B cell (primary cell): Measurements from ENCODE around the gene STX18. TPM values are rescaled to one million over a fixed set of nuclear protein-coding genes. Genes with fewer than 3 reads are reported as not detected.

Experiments used
- ATAC-seq: fragments of 200-7000 bp; cut with Tn5 transposase; one replicate; pipeline ENCODE4 v1.10.0; 2021; ENCODE audit warnings: low read depth, mild to moderate bottlenecking, moderate number of reproducible peaks, moderate library complexity
- CTCF ChIA-PET: fragments of 350-600 bp; sonication (Branson Sonifier 250); formaldehyde crosslinking; loops from one replicate; lab custom pipeline; 2021; ENCODE audit warnings: antibody characterized with exemption, inconsistent platforms; lab: Charles Lee
- POLR2A ChIA-PET: fragments of 350-600 bp; sonication (Branson Sonifier 250); formaldehyde crosslinking; loops from one replicate; lab custom pipeline; 2021; ENCODE audit warnings: antibody characterized with exemption; lab: Charles Lee
- DNase-seq: peaks from one replicate; pipeline ENCODE4 v3.0.0; 2013
- H2AFZ ChIP-seq: 2 replicates; pipeline ENCODE4 v1.6.1; 2012; ENCODE audit warnings: mild to moderate bottlenecking, low read depth, low read length; ENCODE audit not compliant: insufficient read depth, poor library complexity, severe bottlenecking
- H3K27ac ChIP-seq, 2 donors: 1 replicate in 1 of 2; 2 replicates in 1 of 2; pipeline ENCODE4 v1.5.1; 2012 to 2013; ENCODE audit warnings: low read length in 2 of 2, mild to moderate bottlenecking in 2 of 2, moderate library complexity in 1 of 2
- H3K27me3 ChIP-seq, 4 experiments: fragments of 200-600 bp in 1 of 4; sonication (generic) in 1 of 4; replicated peaks in 1 of 4; 1 replicate in 2 of 4; 2 replicates in 2 of 4; pipeline versions ENCODE4 v1.6.1 to v1.7.0; 2013 to 2016; ENCODE audit warnings: low read length in 3 of 4, mild to moderate bottlenecking in 2 of 4, mixed read lengths in 1 of 4, moderate library complexity in 1 of 4; ENCODE audit not compliant: insufficient read depth in 4 of 4, control insufficient read depth in 3 of 4; ENCODE audit errors: control extremely low read depth in 1 of 4
- H3K36me3 ChIP-seq, 2 experiments: replicated peaks in 1 of 2; 1 replicate in 1 of 2; 2 replicates in 1 of 2; pipeline versions ENCODE4 v1.6.1 to v1.7.1; 2013; ENCODE audit warnings: low read length in 1 of 2; ENCODE audit not compliant: insufficient read depth in 2 of 2, control insufficient read depth in 1 of 2; ENCODE audit errors: control extremely low read depth in 1 of 2, extremely low read depth in 1 of 2
- H3K4me1 ChIP-seq, 2 donors: fragments of 200-600 bp in 1 of 2; sonication (generic) in 1 of 2; 1 replicate in 1 of 2; 2 replicates in 1 of 2; pipeline versions ENCODE4 v1.5.1 to v1.6.1; 2013 to 2017; ENCODE audit warnings: low read length in 2 of 2; ENCODE audit not compliant: control insufficient read depth in 2 of 2, insufficient read depth in 2 of 2
- H3K4me2 ChIP-seq: replicated peaks from 2 replicates; pipeline ENCODE3; 2012; ENCODE audit warnings: mild to moderate bottlenecking, low read depth, low read length; ENCODE audit not compliant: poor library complexity, severe bottlenecking
- H3K4me3 ChIP-seq, 5 experiments: fragments of 200-600 bp in 1 of 5; sonication (generic) in 1 of 5; 1 replicate in 3 of 5; 2 replicates in 2 of 5; pipeline versions ENCODE4 v1.5.1 to v1.7.0; 2011 to 2016; ENCODE audit warnings: low read length in 4 of 5, mild to moderate bottlenecking in 4 of 5, low read depth in 2 of 5, control low read depth in 1 of 5, moderate library complexity in 1 of 5; ENCODE audit not compliant: insufficient read depth in 1 of 5; ENCODE audit errors: control extremely low read depth in 1 of 5, extremely low read depth in 1 of 5
- H3K79me2 ChIP-seq: fragments of 200-600 bp; sonication (generic); one replicate; pipeline ENCODE4 v1.6.0; 2016; ENCODE audit warnings: low read length; ENCODE audit not compliant: control insufficient read depth, insufficient read depth
- H3K9ac ChIP-seq: fragments of 200-600 bp; sonication (generic); 2 replicates; pipeline ENCODE4 v1.6.1; 2017; ENCODE audit warnings: mild to moderate bottlenecking, low read length, moderate library complexity
- H3K9me3 ChIP-seq, 3 donors: one replicate each; pipeline versions ENCODE4 v1.6.1 to v1.7.1; 2013; ENCODE audit warnings: low read length in 2 of 3; ENCODE audit not compliant: control insufficient read depth in 2 of 3, insufficient read depth in 1 of 3; ENCODE audit errors: control extremely low read depth in 1 of 3
- H4K20me1 ChIP-seq: 2 replicates; pipeline ENCODE4 v1.6.0; 2012; ENCODE audit warnings: mild to moderate bottlenecking, low read length; ENCODE audit not compliant: insufficient read depth, control insufficient read depth, poor library complexity, severe bottlenecking
- H3K27ac Mint-ChIP-seq: one replicate; pipeline ENCODE4 v1.8.0; 2021; ENCODE audit warnings: mixed read lengths
- H3K27me3 Mint-ChIP-seq: one replicate; pipeline ENCODE4 v1.8.0; 2021; ENCODE audit warnings: mixed read lengths
- H3K4me1 Mint-ChIP-seq: one replicate; pipeline ENCODE4 v1.8.0; 2021; ENCODE audit warnings: mixed read lengths
- H3K4me3 Mint-ChIP-seq: one replicate; pipeline ENCODE4 v1.8.0; 2021; ENCODE audit warnings: mixed read lengths
- H3K9me3 Mint-ChIP-seq: one replicate; pipeline ENCODE4 v1.8.0; 2022; ENCODE audit warnings: mixed read lengths; ENCODE audit not compliant: insufficient read depth
- CTCF ChIP-seq: fragments of 200-600 bp; IDR thresholded peaks from one replicate; pipeline ENCODE4 v1.8.0; 2022; ENCODE audit warnings: antibody characterized with exemption, mild to moderate bottlenecking
- EZH2 ChIP-seq: IDR thresholded peaks from 2 replicates; pipeline ENCODE4 v1.6.1; 2012; ENCODE audit warnings: borderline replicate concordance, low read depth, mild to moderate bottlenecking, moderate library complexity, low read length; ENCODE audit not compliant: insufficient read depth, poor library complexity, severe bottlenecking
- WGBS: methylation state at CpG from one replicate; pipeline ENCODE4 v1.1.5; 2013; ENCODE audit warnings: missing lambda C conversion rate; ENCODE audit not compliant: insufficient coverage; 5-methylcytosine and 5-hydroxymethylcytosine counted together
- intact Hi-C: fragments of 100-400 bp; cut with micrococcal nuclease; formaldehyde crosslinking; loops from one replicate; pipeline ENCODE4 v1.10.0; 2022
- polyA plus RNA-seq: library from polyadenylated mRNA; depleted of rRNA; stranded (reverse); fragments of >200 nt; gene quantifications from 2 replicates; pipeline ENCODE4 v1.2.3, GENCODE V29; 2012
- total RNA-seq, 2 donors: library from RNA; stranded (reverse); fragments of 120-200 nt in 1 of 2; gene quantifications; 1 replicate in 1 of 2; 2 replicates in 1 of 2; pipeline versions ENCODE4 v1.2.3 to v1.2.4, GENCODE V29; 2013 to 2022

Gene STX18
- total and polyA plus RNA-seq, 2 donors (not counting 1 experiment from before 2014, with no cell fraction given) = 20.3 to 33.6 TPM

DNA sequence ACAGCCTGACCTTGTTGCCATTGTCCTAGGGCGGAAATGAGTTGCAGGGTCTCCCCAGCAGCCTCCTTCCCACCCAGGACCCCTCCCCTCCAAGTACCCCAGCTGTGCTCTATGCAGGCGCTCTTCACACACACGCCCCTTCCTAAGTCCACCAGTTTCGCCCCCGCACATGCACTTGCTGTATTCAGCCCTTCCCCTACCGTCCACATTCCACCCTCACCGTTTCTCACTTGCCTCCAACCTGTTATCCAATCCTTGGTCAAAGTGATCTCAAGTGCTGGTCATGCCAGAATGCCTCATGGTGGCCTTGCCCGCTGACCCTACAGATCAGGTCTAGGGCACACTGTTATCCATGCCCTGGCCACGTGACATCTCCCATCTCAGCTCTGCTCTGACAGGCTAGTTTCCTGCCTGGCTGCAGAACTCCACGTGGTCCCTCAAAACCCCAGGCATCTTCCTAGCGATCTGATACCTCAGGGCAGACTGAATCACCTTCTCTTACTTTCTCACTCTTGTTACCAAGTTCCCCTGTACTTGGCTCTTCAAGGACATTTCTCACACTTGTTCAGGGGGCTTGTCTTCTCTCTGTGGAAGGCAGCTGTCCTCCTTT lies 115.2 kb downstream of the STX18 start:
- H3K4me1 ChIP-seq = no peaks in the 10 kb centered on the region
- H3K27me3 ChIP-seq = no peaks in the 10 kb centered on the region
- Mint-ChIP-seq H3K4me1 (no peaks in the 10 kb centered on the region), H3K4me3 (no peak overlapping the region), H3K27ac (no peak overlapping the region), H3K27me3 (no peaks in the 10 kb centered on the region), H3K9me3 (no peaks in the 10 kb centered on the region)
- no peaks in the 10 kb centered on the region for H3K79me2 ChIP-seq
- H4K20me1 ChIP-seq = peaks cover 3% of the 10 kb centered on the region
- peaks cover 1 to 25% of the 10 kb centered on the region in 2 experiments for H3K36me3 ChIP-seq
- 97% methylated on average over 11 of the region's 11 CpGs for WGBS
- intact Hi-C loops = no loop called here
- ATAC-seq (no peak), DNase-seq (no peak)
- no peak overlapping the region for H3K4me3 ChIP-seq
- no peak overlapping the region for H3K9ac ChIP-seq
- H3K27ac ChIP-seq = no peak overlapping the region
- no peak overlapping the region for H2AFZ ChIP-seq
- H3K4me2 ChIP-seq = no peak overlapping the region
- H3K9me3 ChIP-seq = no peaks in the 10 kb centered on the region
- ChIA-PET POLR2A (no interaction called here), CTCF (interaction anchor here (1.3 kb wide), 1 partner anchor 175 kb away, joined by 9 read pairs; no protein-coding TSS in a partner anchor)
- TF ChIP-seq EZH2 (no peak), CTCF (no peak)

DNA sequence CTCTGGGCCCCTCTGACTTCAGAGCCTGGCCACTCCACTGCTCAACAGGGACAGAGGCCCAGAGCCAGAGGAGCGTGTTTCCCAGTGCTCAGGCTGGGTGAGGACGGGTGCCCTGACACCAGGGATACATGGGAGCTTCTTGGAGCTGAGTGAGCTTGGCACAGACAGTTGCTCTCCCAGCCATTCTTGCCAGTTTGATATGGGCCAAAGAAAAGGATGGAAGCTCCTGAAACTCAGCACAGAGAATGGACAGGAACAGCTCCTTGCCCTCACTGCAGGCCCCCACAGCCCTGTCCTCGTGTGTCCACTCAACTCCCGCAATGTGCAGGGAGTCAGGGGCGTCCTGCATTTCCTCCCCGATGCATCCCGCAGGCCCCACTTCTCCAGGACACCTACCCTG lies 116.2 kb downstream of the STX18 start:
- Mint-ChIP-seq H3K4me1 (no peaks in the 10 kb centered on the region), H3K4me3 (no peak overlapping the region), H3K9me3 (no peaks in the 10 kb centered on the region), H3K27ac (no peak overlapping the region), H3K27me3 (no peaks in the 10 kb centered on the region)
- no peak overlapping the region for H3K27ac ChIP-seq
- H3K4me3 ChIP-seq = no peak overlapping the region
- H3K79me2 ChIP-seq = no peaks in the 10 kb centered on the region
- no peaks in the 10 kb centered on the region for H3K4me1 ChIP-seq
- WGBS = 98% methylated on average over 7 of the region's 7 CpGs
- no peak overlapping the region for H3K9ac ChIP-seq
- ChIA-PET CTCF (interaction anchor here (0.9 to 1.3 kb wide), 2 partner anchors 8 to 174 kb away, joined by 3 to 9 read pairs; no protein-coding TSS in a partner anchor), POLR2A (no interaction called here)
- DNase-seq (no peak), ATAC-seq (no peak)
- no peaks in the 10 kb centered on the region for H3K27me3 ChIP-seq
- peaks cover 1 to 30% of the 10 kb centered on the region in 2 experiments for H3K36me3 ChIP-seq
- no peak overlapping the region for H3K4me2 ChIP-seq
- no peak overlapping the region for H2AFZ ChIP-seq
- no peaks in the 10 kb centered on the region for H3K9me3 ChIP-seq
- intact Hi-C loops = no loop called here
- TF ChIP-seq CTCF = no peak
- H4K20me1 ChIP-seq = no peaks in the 10 kb centered on the region
